GM12878 (cell line): Measurements from ENCODE around the gene TSHZ2. TPM values are rescaled to one million over a fixed set of nuclear protein-coding genes. Genes with fewer than 3 reads are reported as not detected.

Experiments used
- ATAC-seq: fragments of 200-7000 bp; cut with Tn5 transposase; 3 replicates; pipeline ENCODE4 v1.9.1; 2020; ENCODE audit warnings: mild to moderate bottlenecking, moderate library complexity
- BruUV-seq: library from RNA; stranded (reverse); fragments of 400-500 nt; replicated peaks from 2 replicates; lab custom pipeline; 2021; lab: Mats Ljungman, UMichigan
- CTCF ChIA-PET: fragments of 300-600 bp; sonication (Branson Sonifier 250); formaldehyde crosslinking; extraction: SDS; loops from one replicate; lab custom pipeline; 2021; ENCODE audit warnings: inconsistent platforms; lab: Yijun Ruan, JAX
- POLR2A ChIA-PET: fragments of 350-600 bp; formaldehyde crosslinking; extraction: SDS; loops from one replicate; lab custom pipeline; 2021; ENCODE audit warnings: inconsistent platforms; lab: Charles Lee
- RAD21 ChIA-PET: fragments of 300-600 bp; sonication (Branson Sonifier 250); formaldehyde crosslinking; loops from one replicate; lab custom pipeline; 2023; ENCODE audit warnings: antibody characterized with exemption; ENCODE audit not compliant: unreplicated experiment; lab: Charles Lee
- SMC1A ChIA-PET: fragments of 300-600 bp; sonication (Branson Sonifier 250); formaldehyde crosslinking; loops from one replicate; lab custom pipeline; 2023; ENCODE audit not compliant: unreplicated experiment, uncharacterized antibody; lab: Charles Lee
- DNase-seq: peaks from one replicate; pipeline ENCODE4 v3.0.0-alpha.2; 2011; ENCODE audit warnings: low read depth, low spot score
- FAIRE-seq: peaks from 3 replicates; lab custom pipeline; 2011; peaks lifted over from hg19 to GRCh38; lab: Jason Lieb, UNC
- H2AFZ ChIP-seq: 2 replicates; pipeline ENCODE4 v1.6.0; 2011; ENCODE audit warnings: low read depth, low read length, control low read depth; ENCODE audit not compliant: control insufficient read depth
- H3K27ac ChIP-seq: 2 replicates; pipeline ENCODE4 v1.5.1; 2011; ENCODE audit warnings: control low read depth; ENCODE audit not compliant: control insufficient read depth, insufficient read depth
- H3K27me3 ChIP-seq, 2 experiments: replicated peaks in 1 of 2; 2 replicates each; pipeline versions ENCODE4 v1.6.0 to v1.6.1; 2011; ENCODE audit warnings: low read length in 1 of 2; ENCODE audit not compliant: control insufficient read depth in 2 of 2, insufficient read depth in 2 of 2
- H3K36me3 ChIP-seq, 2 experiments: 2 replicates each; pipeline ENCODE4 v1.5.1; 2011; ENCODE audit warnings: low read length in 1 of 2; ENCODE audit not compliant: control insufficient read depth in 2 of 2, insufficient read depth in 2 of 2
- H3K4me1 ChIP-seq: 2 replicates; pipeline ENCODE4 v1.6.1; 2011; ENCODE audit warnings: mild to moderate bottlenecking, low read length, moderate library complexity, mixed read lengths; ENCODE audit not compliant: control insufficient read depth, insufficient read depth
- H3K4me2 ChIP-seq: 2 replicates; pipeline ENCODE4 v1.6.0; 2011; ENCODE audit warnings: control low read depth; ENCODE audit not compliant: control insufficient read depth, insufficient read depth
- H3K4me3 ChIP-seq: fragments of 200-600 bp; sonication (generic); 2 replicates; pipeline ENCODE4 v1.5.1; 2016
- H3K79me2 ChIP-seq: 2 replicates; pipeline ENCODE4 v1.6.0; 2011; ENCODE audit warnings: low read length; ENCODE audit not compliant: control insufficient read depth, insufficient read depth
- H3K9ac ChIP-seq: 2 replicates; pipeline ENCODE4 v1.8.0; 2011; ENCODE audit warnings: low read length, control low read depth, mixed read lengths; ENCODE audit not compliant: control insufficient read depth, insufficient read depth
- H3K9me3 ChIP-seq: replicated peaks from 3 replicates; pipeline ENCODE4 v1.5.1; 2011; ENCODE audit warnings: mild to moderate bottlenecking, low read length; ENCODE audit not compliant: control insufficient read depth, insufficient read depth
- H4K20me1 ChIP-seq: 2 replicates; pipeline ENCODE4 v1.6.0; 2011; ENCODE audit not compliant: control insufficient read depth, insufficient read depth
- BACH1 ChIP-seq: fragments of 450-650 bp; IDR thresholded peaks from 2 replicates; pipeline ENCODE4 v1.6.1; 2017; ENCODE audit warnings: mild to moderate bottlenecking, borderline replicate concordance
- CBX5 ChIP-seq: sonication (generic); IDR thresholded peaks from 2 replicates; pipeline ENCODE4 v1.6.1; 2016; ENCODE audit warnings: low read depth, moderate library complexity, mild to moderate bottlenecking, inconsistent platforms
- CREM ChIP-seq: IDR thresholded peaks from 2 replicates; pipeline ENCODE4 v1.6.1; 2014; ENCODE audit warnings: antibody characterized with exemption, low read depth
- DPF2 ChIP-seq: fragments of 450-650 bp; IDR thresholded peaks from 2 replicates; pipeline ENCODE4 v1.6.1; 2017; ENCODE audit warnings: mild to moderate bottlenecking
- MLLT1 ChIP-seq: fragments of 450-650 bp; IDR thresholded peaks from 2 replicates; pipeline ENCODE4 v1.6.1; 2016; ENCODE audit warnings: mild to moderate bottlenecking
- MTA2 ChIP-seq: fragments of 450-650 bp; IDR thresholded peaks from 2 replicates; pipeline ENCODE4 v1.6.1; 2016; ENCODE audit warnings: low read depth, mild to moderate bottlenecking, moderate library complexity
- SIX5 ChIP-seq: IDR thresholded peaks from 2 replicates; pipeline ENCODE4 v1.6.1; 2011; ENCODE audit warnings: mild to moderate bottlenecking, low read depth, low read length, moderate library complexity; ENCODE audit not compliant: severe bottlenecking
- STAT1 ChIP-seq: fragments of 450-650 bp; conservative IDR thresholded peaks from 2 replicates; pipeline ENCODE4 v1.6.1; 2014; ENCODE audit warnings: antibody characterized with exemption, mild to moderate bottlenecking
- TAF1 ChIP-seq: IDR thresholded peaks from 2 replicates; pipeline ENCODE4 v1.6.1; 2011; ENCODE audit warnings: mild to moderate bottlenecking, low read depth, low read length, borderline replicate concordance
- ZBTB4 ChIP-seq: fragments of 450-650 bp; formaldehyde crosslinking; IDR thresholded peaks from 2 replicates; pipeline ENCODE4 v1.4.0; 2022; ENCODE audit warnings: mild to moderate bottlenecking, moderate library complexity
- ZNF207 ChIP-seq: fragments of 450-650 bp; IDR thresholded peaks from 2 replicates; pipeline ENCODE4 v1.6.1; 2014; ENCODE audit warnings: antibody characterized with exemption, mild to moderate bottlenecking, borderline replicate concordance
- ZNF592 ChIP-seq: fragments of 450-650 bp; IDR thresholded peaks from 2 replicates; pipeline ENCODE4 v1.6.1; 2017; ENCODE audit warnings: mild to moderate bottlenecking, moderate library complexity
- WGBS: methylation state at CpG from one replicate; pipeline ENCODE4 v1.1.6; 2016; ENCODE audit warnings: low lambda C conversion rate; ENCODE audit not compliant: insufficient replicate concordance, insufficient coverage; ENCODE audit errors: missing lambda C conversion rate; 5-methylcytosine and 5-hydroxymethylcytosine counted together
- in situ Hi-C: fragments of 300-500 bp; cut with MboI; formaldehyde crosslinking; loops from 9 replicates; pipeline ENCODE4 v1.14.3; 2018; ENCODE audit warnings: mixed read lengths
- intact Hi-C: fragments of 100-400 bp; cut with micrococcal nuclease; formaldehyde crosslinking; loops from one replicate; pipeline ENCODE4 v1.14.2; 2022; ENCODE audit not compliant: unreplicated experiment
- polyA plus RNA-seq, 11 experiments: library from polyadenylated mRNA; depleted of rRNA in 4 of 11; unstranded in 6 of 11; stranded (reverse) in 5 of 11; fragments of >200 nt; fragmentation: Nextera tagmentation in 4 of 11; fragmentation: Illumina TruSeq in 1 of 11; extraction: Ambion mirVana in 4 of 11; extraction: Trizol in 1 of 11; gene quantifications; 1 replicate in 1 of 11; 2 replicates in 10 of 11; pipeline versions ENCODE4 v1.2.1 to v1.2.3, GENCODE V29; 2011 to 2016; ENCODE audit warnings: inconsistent platforms in 2 of 11, missing spikeins in 2 of 11, low read depth in 1 of 11
- total RNA-seq, 4 experiments: library from RNA; depleted of rRNA in 3 of 4; stranded (reverse); fragments of >200 nt in 3 of 4; fragmentation: Illumina TruSeq in 1 of 4; extraction: Trizol in 1 of 4; gene quantifications; 2 replicates each; pipeline versions ENCODE4 v1.2.1 to v1.2.3, GENCODE V29; 2013 to 2021
- TF ChIP-seq, protein P1 (sequence below): fragments of 450-650 bp; IDR thresholded peaks from 2 replicates; pipeline ENCODE4 v1.6.1; 2017; ENCODE audit warnings: mild to moderate bottlenecking

TSHZ2 gene
- total and polyA plus RNA-seq, 10 of the 15 experiments (the other 5 are each of a cell fraction or from before 2014, with no cell fraction given), result 0.01 to 0.86 (median 0.13) TPM; not detected in 2

DNA sequence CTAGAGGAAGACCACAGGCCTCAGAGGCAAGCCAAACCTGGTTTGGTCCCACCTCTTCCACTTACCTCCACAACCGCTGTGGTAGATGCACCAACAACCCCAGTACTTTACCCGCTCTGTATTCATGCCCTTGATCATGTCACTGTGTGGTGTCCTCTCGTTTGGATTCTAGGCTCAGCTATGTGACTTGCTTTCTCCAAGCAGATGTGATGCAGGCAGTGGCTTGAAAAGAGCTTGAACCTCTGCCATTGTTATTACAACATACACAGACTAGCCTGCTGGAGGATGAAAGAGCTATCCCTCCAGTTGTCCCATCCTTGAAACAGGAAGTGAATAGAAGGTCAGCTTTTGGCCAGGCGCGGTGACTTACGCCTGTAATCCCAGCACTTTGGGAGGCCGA lies 473.8 kb downstream of the TSHZ2 start (continued):
- TF ChIP-seq ZBTB4 (no peak), MLLT1 (no peak), BACH1 (no peak), ZNF207 (no peak)

- Histone ChIP-seq H3K36me3 (no peaks in the 10 kb centered on the region), H3K9ac (no peak overlapping the region), H3K27me3 (no peaks in the 10 kb centered on the region), H3K4me2 (no peak overlapping the region), H3K27ac (no peak overlapping the region), H3K4me3 (no peak overlapping the region), H3K9me3 (peaks cover 3% of the 10 kb centered on the region; the same call in 1 of the 3 replicates), H3K79me2 (no peaks in the 10 kb centered on the region), H2AFZ (no peak overlapping the region), H4K20me1 (no peaks in the 10 kb centered on the region), H3K4me1 (no peaks in the 10 kb centered on the region)
- ChIA-PET RAD21 (no interaction called here), SMC1A (no interaction called here), POLR2A (no interaction called here), CTCF (no interaction called here)
- no TSS peak for BruUV-seq
- no peak for DNase-seq
- in situ Hi-C loops, result no loop called here
- 45% methylated on average over 3 of the region's 3 CpGs for WGBS
- intact Hi-C loops, result no loop called here
- no peak for ATAC-seq
- FAIRE-seq, result no peak
- TF ChIP-seq ZNF592 (no peak), CREM (no peak), CBX5 (no peak), MTA2 (no peak), SIX5 (no peak), STAT1 (no peak), DPF2 (no peak), TAF1 (no peak)
- TF ChIP-seq, protein P1, sequence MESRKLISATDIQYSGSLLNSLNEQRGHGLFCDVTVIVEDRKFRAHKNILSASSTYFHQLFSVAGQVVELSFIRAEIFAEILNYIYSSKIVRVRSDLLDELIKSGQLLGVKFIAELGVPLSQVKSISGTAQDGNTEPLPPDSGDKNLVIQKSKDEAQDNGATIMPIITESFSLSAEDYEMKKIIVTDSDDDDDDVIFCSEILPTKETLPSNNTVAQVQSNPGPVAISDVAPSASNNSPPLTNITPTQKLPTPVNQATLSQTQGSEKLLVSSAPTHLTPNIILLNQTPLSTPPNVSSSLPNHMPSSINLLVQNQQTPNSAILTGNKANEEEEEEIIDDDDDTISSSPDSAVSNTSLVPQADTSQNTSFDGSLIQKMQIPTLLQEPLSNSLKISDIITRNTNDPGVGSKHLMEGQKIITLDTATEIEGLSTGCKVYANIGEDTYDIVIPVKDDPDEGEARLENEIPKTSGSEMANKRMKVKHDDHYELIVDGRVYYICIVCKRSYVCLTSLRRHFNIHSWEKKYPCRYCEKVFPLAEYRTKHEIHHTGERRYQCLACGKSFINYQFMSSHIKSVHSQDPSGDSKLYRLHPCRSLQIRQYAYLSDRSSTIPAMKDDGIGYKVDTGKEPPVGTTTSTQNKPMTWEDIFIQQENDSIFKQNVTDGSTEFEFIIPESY, result no peak
These were observed 475.2 kb downstream of the TSHZ2 start for GRCh38 chr20:53447316-53447715.
